Progenitor cell of endocrine pancreas (in vitro differentiated cells): ENCODE data around the gene SLC25A21. TPM values are rescaled to one million over a fixed set of nuclear protein-coding genes. Genes with fewer than 3 reads are reported as not detected.

Experiments used
- DNase-seq: peaks from one replicate; pipeline ENCODE4 v3.0.0; 2021; ENCODE audit warnings: low spot score; ENCODE audit not compliant: unreplicated experiment
- H3K27ac Mint-ChIP-seq: 2 replicates; pipeline ENCODE4 v1.8.0; 2021; ENCODE audit warnings: mild to moderate bottlenecking, moderate library complexity, mixed read lengths
- H3K27me3 Mint-ChIP-seq: 2 replicates; pipeline ENCODE4 v1.8.0; 2021; ENCODE audit warnings: mixed read lengths
- H3K36me3 Mint-ChIP-seq: 2 replicates; pipeline ENCODE4 v1.8.0; 2022; ENCODE audit warnings: mixed read lengths; ENCODE audit not compliant: insufficient read depth
- H3K4me1 Mint-ChIP-seq: 2 replicates; pipeline ENCODE4 v1.8.0; 2021; ENCODE audit warnings: low read depth, mixed read lengths
- H3K4me3 Mint-ChIP-seq: 2 replicates; pipeline ENCODE4 v1.8.0; 2021; ENCODE audit warnings: low read depth, mild to moderate bottlenecking, moderate library complexity, mixed read lengths
- H3K9me3 Mint-ChIP-seq: 2 replicates; pipeline ENCODE4 v1.8.0; 2021; ENCODE audit warnings: low read depth, mixed read lengths
- CTCF ChIP-seq: fragments of 200-600 bp; sonication (generic); IDR thresholded peaks from one replicate; pipeline ENCODE4 v1.5.0; 2021; ENCODE audit warnings: antibody characterized with exemption, mild to moderate bottlenecking; ENCODE audit not compliant: unreplicated experiment
- total RNA-seq: library from RNA; stranded (reverse); gene quantifications from 2 replicates; pipeline ENCODE4 v1.2.1, GENCODE V29; 2021

SLC25A21 gene
- total RNA-seq, 1 donor from 2014 or later, result 2.5 TPM

DNA sequence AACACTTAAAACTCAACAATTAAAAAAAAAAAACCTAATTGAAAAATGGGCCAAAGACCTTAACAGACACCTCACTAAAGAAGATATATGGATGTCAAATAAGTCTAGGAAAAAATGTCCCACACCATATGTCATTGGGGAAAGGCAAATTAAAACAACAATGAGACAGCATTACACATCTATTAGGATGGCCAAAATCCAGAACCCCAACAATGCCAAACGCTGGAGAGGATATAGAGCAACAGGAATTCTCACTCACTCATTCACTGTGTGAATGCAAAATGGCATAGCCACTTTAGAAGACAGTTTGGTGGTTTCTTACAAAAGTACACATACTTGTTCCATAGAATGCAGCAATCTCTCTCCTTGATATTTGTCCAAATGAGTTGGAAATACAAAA lies 173.7 kb downstream of the SLC25A21 start:
- Mint-ChIP-seq H3K9me3 (no peaks in the 10 kb centered on the region), H3K36me3 (no peaks in the 10 kb centered on the region), H3K27me3 (no peaks in the 10 kb centered on the region), H3K4me3 (no peak overlapping the region), H3K27ac (no peak overlapping the region), H3K4me1 (no peaks in the 10 kb centered on the region)
- DNase-seq, result no peak
- TF ChIP-seq CTCF, result no peak

- no peak overlapping the region for H3K27ac Mint-ChIP-seq
- H3K4me3 Mint-ChIP-seq, result no peak overlapping the region
- H3K27me3 Mint-ChIP-seq, result no peaks in the 10 kb centered on the region
- no peak for DNase-seq
- no peaks in the 10 kb centered on the region for H3K4me1 Mint-ChIP-seq
- H3K36me3 Mint-ChIP-seq, result no peaks in the 10 kb centered on the region
- H3K9me3 Mint-ChIP-seq, result no peaks in the 10 kb centered on the region
- TF ChIP-seq CTCF, result no peak
These were observed 174.6 kb downstream of the SLC25A21 start for GRCh38 chr14:36997843-36998242.

DNA sequence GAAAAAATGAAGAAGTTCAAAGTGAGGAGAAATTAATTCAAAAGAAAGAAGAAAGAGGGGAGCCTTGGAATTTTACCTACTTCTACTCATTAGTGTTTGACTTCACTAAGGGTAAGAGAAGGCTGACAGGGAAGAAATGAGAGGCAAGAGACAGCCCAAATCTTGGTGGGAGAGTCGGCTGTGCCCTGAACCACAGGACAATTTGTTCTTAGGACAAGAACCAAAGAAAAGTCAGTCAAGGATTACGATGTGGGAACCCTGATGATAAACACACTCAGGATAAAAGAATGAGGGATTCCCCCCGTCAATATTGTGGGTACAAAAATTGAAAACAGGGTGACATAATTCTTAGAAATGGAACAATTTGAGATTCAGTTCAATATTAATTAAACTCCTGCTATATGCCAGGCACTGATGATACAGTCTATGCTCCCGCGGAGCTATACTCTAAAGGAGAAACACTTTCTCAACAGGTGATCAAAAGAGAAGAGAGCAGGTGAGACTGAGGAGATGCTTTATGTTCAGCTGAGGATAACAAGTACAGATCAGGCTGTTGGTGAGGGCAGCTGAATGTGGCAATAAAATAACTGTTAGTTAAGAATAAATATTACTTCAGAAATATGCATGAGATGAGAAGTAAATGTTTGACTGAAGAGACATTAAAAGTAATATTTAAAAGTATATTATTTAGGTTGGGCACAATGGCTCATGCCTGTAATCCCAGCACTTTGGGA lies 175.4 kb downstream of the SLC25A21 start:
- H3K4me1 Mint-ChIP-seq, result no peaks in the 10 kb centered on the region
- TF ChIP-seq CTCF, result no peak
- H3K27ac Mint-ChIP-seq, result no peak overlapping the region
- no peaks in the 10 kb centered on the region for H3K36me3 Mint-ChIP-seq
- no peaks in the 10 kb centered on the region for H3K27me3 Mint-ChIP-seq
- no peaks in the 10 kb centered on the region for H3K9me3 Mint-ChIP-seq
- H3K4me3 Mint-ChIP-seq, result no peak overlapping the region
- DNase-seq, result no peak

- Mint-ChIP-seq H3K27ac (no peak overlapping the region), H3K36me3 (no peaks in the 10 kb centered on the region), H3K9me3 (no peaks in the 10 kb centered on the region), H3K4me1 (no peaks in the 10 kb centered on the region), H3K4me3 (no peak overlapping the region), H3K27me3 (no peaks in the 10 kb centered on the region)
- no peak for DNase-seq
- TF ChIP-seq CTCF, result no peak
These were observed 176.1 kb downstream of the SLC25A21 start for GRCh38 chr14:36996133-36996856.

DNA sequence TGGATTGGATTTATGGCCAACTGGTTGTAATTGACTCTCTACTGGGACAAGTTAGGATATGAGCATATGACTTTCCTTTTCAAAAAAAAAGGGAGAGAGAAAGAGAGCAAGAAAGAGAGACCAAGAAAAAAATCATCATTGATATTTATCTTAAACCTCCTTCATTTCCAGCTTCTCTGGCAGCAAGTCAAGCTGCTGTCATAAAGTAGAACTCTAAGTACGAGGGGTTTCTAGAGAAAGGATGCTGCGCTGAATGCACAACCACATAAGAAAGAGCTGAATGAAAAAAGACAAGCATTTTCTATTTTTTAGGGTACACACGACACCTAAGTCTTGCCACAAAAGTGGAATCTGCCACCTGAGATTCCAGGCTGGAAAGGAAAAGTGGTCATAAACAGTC lies 182.6 kb downstream of the SLC25A21 start:
- H3K4me1 Mint-ChIP-seq, result no peaks in the 10 kb centered on the region
- no peak overlapping the region for H3K4me3 Mint-ChIP-seq
- no peak overlapping the region for H3K27ac Mint-ChIP-seq
- TF ChIP-seq CTCF, result no peak
- H3K36me3 Mint-ChIP-seq, result no peaks in the 10 kb centered on the region
- H3K9me3 Mint-ChIP-seq, result no peaks in the 10 kb centered on the region
- H3K27me3 Mint-ChIP-seq, result no peaks in the 10 kb centered on the region
- DNase-seq, result no peak
